Measurements from ENCODE around the gene TEAD1. TPM values are rescaled to one million over a fixed set of nuclear protein-coding genes. Genes with fewer than 3 reads are reported as not detected.

Gene TEAD1
- total and polyA plus RNA-seq, 2 experiments from 2014 or later, result 24.5 to 103 TPM

DNA sequence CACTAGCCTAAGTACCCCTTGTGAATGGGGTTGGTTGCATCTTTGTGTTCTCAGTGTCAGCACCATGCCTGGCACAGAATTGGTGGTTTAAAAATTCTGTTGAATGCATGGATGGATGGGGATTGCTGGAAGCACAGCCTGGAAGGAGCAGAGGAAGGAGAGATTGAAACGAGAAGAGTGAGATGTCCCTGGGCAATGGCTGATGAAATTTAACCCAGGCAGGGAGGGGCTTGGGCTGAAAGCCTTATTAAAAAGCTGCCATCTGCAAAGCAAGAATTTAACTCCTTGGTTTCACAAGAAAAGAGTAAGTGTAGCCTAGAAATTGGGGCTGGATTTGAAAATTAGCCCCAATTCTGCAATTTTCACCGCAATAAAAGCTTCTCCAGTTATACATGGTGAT, 126.7 kb downstream of the TEAD1 start:
- Histone ChIP-seq H4K20me1 (replicated peaks; ENCODE audit: insufficient read depth) (0 out of 2 replicates have a peak, but pooled peaks cover 4% of the 10 kb centered on the region), H3K4me1 (ENCODE audit: insufficient read depth) (peaks cover 57% of the 10 kb centered on the region), H2AFZ (no peak overlapping the region), H3K4me2 (peak overlapping the region; percentile 77), H3K4me3 (peak overlapping the region; percentile 23), H3K27ac (ENCODE audit: low read depth) (peak overlapping the region; percentile 84), H3K9me2 (ENCODE audit: insufficient read depth) (no peaks in the 10 kb centered on the region), H3K79me2 (replicated peaks; ENCODE audit: insufficient read depth) (peaks cover 89% of the 10 kb centered on the region), H3K36me3 (ENCODE audit: insufficient read depth) (no peaks in the 10 kb centered on the region), H3K27me3 (ENCODE audit: insufficient read depth) (no peaks in the 10 kb centered on the region), H3F3A (replicated peaks; ENCODE audit: low read depth) (peaks cover 8% of the 10 kb centered on the region; the same call in 1 of the 2 replicates)
- no peak for DNase-seq (ENCODE audit: low spot score)
- Mint-ChIP-seq H3K27ac (peak overlapping the region; percentile 36), H3K4me1 (peaks cover 77% of the 10 kb centered on the region), H3K36me3 (ENCODE audit: low read depth) (peaks cover 11% of the 10 kb centered on the region; the same call in 2 of the 3 replicates), H3K4me3 (peak overlapping the region; percentile 42), H3K9me3 (no peaks in the 10 kb centered on the region), H3K27me3 (ENCODE audit: insufficient read depth, low read depth, poor library complexity) (peaks cover 8% of the 10 kb centered on the region)
- ATAC-seq, result peak; percentile 8; the same call in 1 of the 3 replicates
- TF ChIP-seq CREB1 (CRISPR knock-in tag; IDR thresholded peaks at IDR 0.05; ENCODE audit: low read depth) (no peak), EZH2phosphoT487 (IDR thresholded peaks at IDR 0.05; ENCODE audit: unreplicated experiment) (no peak), EZH2 (IDR thresholded peaks at IDR 0.05; ENCODE audit: low read depth, unreplicated experiment) (no peak), STAT1 (IDR thresholded peaks at IDR 0.05; ENCODE audit: unreplicated experiment) (no peak), REST (IDR thresholded peaks at IDR 0.05; ENCODE audit: unreplicated experiment) (no peak), POLR2AphosphoS5 (IDR thresholded peaks at IDR 0.05; ENCODE audit: low read depth) (no peak), ETS1 (IDR thresholded peaks at IDR 0.05) (no peak), ZNF462 (CRISPR knock-in tag; IDR thresholded peaks at IDR 0.05) (no peak), JUNB (IDR thresholded peaks at IDR 0.05; ENCODE audit: unreplicated experiment) (no peak), NANOG (IDR thresholded peaks at IDR 0.05; ENCODE audit: borderline replicate concordance) (no peak), ZNF114 (CRISPR knock-in tag; IDR thresholded peaks at IDR 0.05) (no peak)
